Measurements from ENCODE around the gene CAPN15. TPM values are rescaled to one million over a fixed set of nuclear protein-coding genes. Genes with fewer than 3 reads are reported as not detected.

The CAPN15 gene
- total RNA-seq, 1 donor from 2014 or later: 56.1 TPM

DNA sequence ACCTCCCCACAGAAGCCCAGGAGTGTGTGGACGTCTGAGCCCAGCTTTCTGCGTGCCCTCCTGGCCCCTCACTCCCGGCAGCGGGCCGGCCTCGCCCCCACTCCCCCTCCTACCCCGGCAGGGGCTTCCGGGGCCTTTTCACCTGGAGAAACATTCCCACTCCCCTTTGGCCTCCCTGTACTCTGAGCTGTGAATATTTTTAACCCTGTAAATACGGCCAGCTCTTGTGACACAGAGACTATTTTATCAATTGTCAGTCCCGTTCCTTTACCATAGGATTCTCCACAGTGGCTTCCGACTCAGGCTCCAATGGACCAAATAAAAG is 26.7 kb downstream of the CAPN15 start:
- peak overlapping the region; percentile 34 for H3K27ac Mint-ChIP-seq (ENCODE audit: unreplicated experiment)
- no peaks in the 10 kb centered on the region for H3K9me3 Mint-ChIP-seq (ENCODE audit: unreplicated experiment)
- H3K4me3 Mint-ChIP-seq (ENCODE audit: unreplicated experiment): no peak overlapping the region
- no peak for DNase-seq
- H3K27me3 Mint-ChIP-seq (ENCODE audit: unreplicated experiment): no peaks in the 10 kb centered on the region
- TF ChIP-seq, protein P1, sequence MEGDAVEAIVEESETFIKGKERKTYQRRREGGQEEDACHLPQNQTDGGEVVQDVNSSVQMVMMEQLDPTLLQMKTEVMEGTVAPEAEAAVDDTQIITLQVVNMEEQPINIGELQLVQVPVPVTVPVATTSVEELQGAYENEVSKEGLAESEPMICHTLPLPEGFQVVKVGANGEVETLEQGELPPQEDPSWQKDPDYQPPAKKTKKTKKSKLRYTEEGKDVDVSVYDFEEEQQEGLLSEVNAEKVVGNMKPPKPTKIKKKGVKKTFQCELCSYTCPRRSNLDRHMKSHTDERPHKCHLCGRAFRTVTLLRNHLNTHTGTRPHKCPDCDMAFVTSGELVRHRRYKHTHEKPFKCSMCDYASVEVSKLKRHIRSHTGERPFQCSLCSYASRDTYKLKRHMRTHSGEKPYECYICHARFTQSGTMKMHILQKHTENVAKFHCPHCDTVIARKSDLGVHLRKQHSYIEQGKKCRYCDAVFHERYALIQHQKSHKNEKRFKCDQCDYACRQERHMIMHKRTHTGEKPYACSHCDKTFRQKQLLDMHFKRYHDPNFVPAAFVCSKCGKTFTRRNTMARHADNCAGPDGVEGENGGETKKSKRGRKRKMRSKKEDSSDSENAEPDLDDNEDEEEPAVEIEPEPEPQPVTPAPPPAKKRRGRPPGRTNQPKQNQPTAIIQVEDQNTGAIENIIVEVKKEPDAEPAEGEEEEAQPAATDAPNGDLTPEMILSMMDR (IDR thresholded peaks at IDR 0.05; ENCODE audit: partially characterized antibody, unreplicated experiment): no peak
- H3K36me3 Mint-ChIP-seq (ENCODE audit: unreplicated experiment): no peaks in the 10 kb centered on the region
- no peaks in the 10 kb centered on the region for H3K4me1 Mint-ChIP-seq (ENCODE audit: low read depth, unreplicated experiment)

GRCh38 chr16:554640-555365 is 27.3 kb downstream of the CAPN15 start:
- Mint-ChIP-seq H3K27me3 (ENCODE audit: unreplicated experiment) (no peaks in the 10 kb centered on the region), H3K27ac (ENCODE audit: unreplicated experiment) (no peak overlapping the region), H3K4me3 (ENCODE audit: unreplicated experiment) (no peak overlapping the region), H3K36me3 (ENCODE audit: unreplicated experiment) (no peaks in the 10 kb centered on the region), H3K4me1 (ENCODE audit: low read depth, unreplicated experiment) (no peaks in the 10 kb centered on the region), H3K9me3 (ENCODE audit: unreplicated experiment) (no peaks in the 10 kb centered on the region)
- DNase-seq: no peak
- TF ChIP-seq, protein P1 (IDR thresholded peaks at IDR 0.05; ENCODE audit: partially characterized antibody, unreplicated experiment): no peak

- no peaks in the 10 kb centered on the region for H3K4me1 Mint-ChIP-seq (ENCODE audit: low read depth, unreplicated experiment)
- H3K9me3 Mint-ChIP-seq (ENCODE audit: unreplicated experiment): no peaks in the 10 kb centered on the region
- no peak overlapping the region for H3K4me3 Mint-ChIP-seq (ENCODE audit: unreplicated experiment)
- TF ChIP-seq, protein P1 (IDR thresholded peaks at IDR 0.05; ENCODE audit: partially characterized antibody, unreplicated experiment): no peak
- no peak for DNase-seq
- no peaks in the 10 kb centered on the region for H3K27me3 Mint-ChIP-seq (ENCODE audit: unreplicated experiment)
- H3K36me3 Mint-ChIP-seq (ENCODE audit: unreplicated experiment): no peaks in the 10 kb centered on the region
- no peak overlapping the region for H3K27ac Mint-ChIP-seq (ENCODE audit: unreplicated experiment)
Observed at GRCh38 chr16:555528-556473, 28.3 kb downstream of the CAPN15 start.

- no peaks in the 10 kb centered on the region for H3K27me3 Mint-ChIP-seq (ENCODE audit: unreplicated experiment)
- H3K36me3 Mint-ChIP-seq (ENCODE audit: unreplicated experiment): no peaks in the 10 kb centered on the region
- no peak overlapping the region for H3K4me3 Mint-ChIP-seq (ENCODE audit: unreplicated experiment)
- TF ChIP-seq, protein P1 (IDR thresholded peaks at IDR 0.05; ENCODE audit: partially characterized antibody, unreplicated experiment): no peak
- H3K4me1 Mint-ChIP-seq (ENCODE audit: low read depth, unreplicated experiment): no peaks in the 10 kb centered on the region
- H3K9me3 Mint-ChIP-seq (ENCODE audit: unreplicated experiment): no peaks in the 10 kb centered on the region
- no peak for DNase-seq
- no peak overlapping the region for H3K27ac Mint-ChIP-seq (ENCODE audit: unreplicated experiment)
Observed at GRCh38 chr16:556474-557173, 29.1 kb downstream of the CAPN15 start.
